ENCODE data around the gene TUBGCP2. TPM values are rescaled to one million over a fixed set of nuclear protein-coding genes. Genes with fewer than 3 reads are reported as not detected.

TUBGCP2 gene
- total RNA-seq, 4 donors from 2014 or later, result 37.5 to 68.3 (median 47.6) TPM

DNA sequence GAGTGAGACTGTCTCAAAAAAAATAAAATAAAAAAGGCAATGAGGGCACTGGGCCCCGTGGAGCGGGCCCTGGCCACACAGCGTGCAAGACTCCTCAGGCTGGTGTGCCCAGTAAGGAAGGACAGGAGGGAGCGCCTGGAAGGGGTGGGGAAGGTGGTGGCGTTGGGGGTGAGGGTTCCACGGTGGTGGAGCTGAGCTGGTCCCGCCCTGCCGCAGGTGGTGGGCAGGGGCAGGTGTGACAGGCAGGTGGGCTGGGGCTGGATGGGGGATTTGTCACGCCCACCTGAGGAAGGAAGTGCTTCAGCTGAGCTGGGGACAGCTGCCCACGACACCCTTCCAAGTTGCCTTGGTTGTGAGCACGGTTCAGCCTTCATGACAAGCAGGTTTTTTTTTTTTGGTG is 37.7 kb upstream of the TUBGCP2 start:
- in situ Hi-C loops (cut with MboI; ENCODE audit: low pct_ligation_motif_present in 1 of 4, low pct_unique_long_range_greater_than_20kb in 1 of 4, low sequenced_read_pairs in 3 of 4), result no loop called here
- no peak overlapping the region for H3K27ac ChIP-seq
- intact Hi-C loops (cut with DNase I; ENCODE audit: low total_unique reads), result no loop called here
- no peaks in the 10 kb centered on the region for H3K36me3 ChIP-seq
- no peak overlapping the region for H3K4me3 ChIP-seq
- no peaks in the 10 kb centered on the region for H3K9me3 ChIP-seq
- no peak for DNase-seq
- no peak for TF ChIP-seq POLR2AphosphoS5 (IDR thresholded peaks at IDR 0.05)
- no peak for TF ChIP-seq POLR2A (IDR thresholded peaks at IDR 0.05)
- H3K27me3 ChIP-seq, result peaks cover 45% of the 10 kb centered on the region
- H3K4me1 ChIP-seq, result peaks cover 5 to 18% (median 11%) of the 10 kb centered on the region in 4 donors
- WGBS, 2 donors (ENCODE audit: low coverage in 1 of 2), result 52% methylated on average over 11 of the region's 11 CpGs

DNA sequence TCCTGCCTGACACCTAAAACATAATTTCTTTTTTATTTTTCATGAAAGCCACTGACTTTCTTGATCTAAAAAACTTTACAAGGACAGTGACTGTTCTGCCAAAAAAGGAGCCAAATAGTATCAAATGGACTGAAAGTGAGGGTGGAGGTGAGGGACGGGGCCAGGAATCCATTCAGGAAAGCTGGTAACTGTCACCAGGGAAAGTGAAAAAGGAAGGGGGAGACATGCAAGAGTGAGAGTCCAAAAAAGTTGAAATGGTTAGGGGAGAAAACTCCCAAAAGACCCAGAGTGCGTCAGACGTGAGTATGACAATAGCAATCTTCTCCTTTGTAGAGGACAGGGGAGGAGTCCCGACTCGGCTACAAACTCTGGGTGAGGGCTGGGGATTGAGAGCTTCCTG is 35.6 kb upstream of the TUBGCP2 start:
- WGBS, 2 donors (ENCODE audit: low coverage in 1 of 2), result 67 to 79% methylated on average over 5 of the region's 5 CpGs
- Histone ChIP-seq H3K4me3 (no peak overlapping the region), H3K9me3 (no peaks in the 10 kb centered on the region), H3K4me1 (peaks cover 5 to 18% (median 11%) of the 10 kb centered on the region in 4 donors), H3K27me3 (peaks cover 52% of the 10 kb centered on the region), H3K36me3 (no peaks in the 10 kb centered on the region), H3K27ac (no peak overlapping the region)
- no peak for TF ChIP-seq POLR2AphosphoS5 (IDR thresholded peaks at IDR 0.05)
- TF ChIP-seq, protein P1, sequence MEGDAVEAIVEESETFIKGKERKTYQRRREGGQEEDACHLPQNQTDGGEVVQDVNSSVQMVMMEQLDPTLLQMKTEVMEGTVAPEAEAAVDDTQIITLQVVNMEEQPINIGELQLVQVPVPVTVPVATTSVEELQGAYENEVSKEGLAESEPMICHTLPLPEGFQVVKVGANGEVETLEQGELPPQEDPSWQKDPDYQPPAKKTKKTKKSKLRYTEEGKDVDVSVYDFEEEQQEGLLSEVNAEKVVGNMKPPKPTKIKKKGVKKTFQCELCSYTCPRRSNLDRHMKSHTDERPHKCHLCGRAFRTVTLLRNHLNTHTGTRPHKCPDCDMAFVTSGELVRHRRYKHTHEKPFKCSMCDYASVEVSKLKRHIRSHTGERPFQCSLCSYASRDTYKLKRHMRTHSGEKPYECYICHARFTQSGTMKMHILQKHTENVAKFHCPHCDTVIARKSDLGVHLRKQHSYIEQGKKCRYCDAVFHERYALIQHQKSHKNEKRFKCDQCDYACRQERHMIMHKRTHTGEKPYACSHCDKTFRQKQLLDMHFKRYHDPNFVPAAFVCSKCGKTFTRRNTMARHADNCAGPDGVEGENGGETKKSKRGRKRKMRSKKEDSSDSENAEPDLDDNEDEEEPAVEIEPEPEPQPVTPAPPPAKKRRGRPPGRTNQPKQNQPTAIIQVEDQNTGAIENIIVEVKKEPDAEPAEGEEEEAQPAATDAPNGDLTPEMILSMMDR (IDR thresholded peaks at IDR 0.05), result no peak
- no peak for TF ChIP-seq POLR2A (IDR thresholded peaks at IDR 0.05)
- TF ChIP-seq EP300 (IDR thresholded peaks at IDR 0.05; ENCODE audit: low read depth), result no peak
- in situ Hi-C loops (cut with MboI; ENCODE audit: low pct_ligation_motif_present in 1 of 4, low pct_unique_long_range_greater_than_20kb in 1 of 4, low sequenced_read_pairs in 3 of 4) (no loop called here), intact Hi-C loops (cut with DNase I; ENCODE audit: low total_unique reads) (no loop called here)
- DNase-seq, result no peak

DNA sequence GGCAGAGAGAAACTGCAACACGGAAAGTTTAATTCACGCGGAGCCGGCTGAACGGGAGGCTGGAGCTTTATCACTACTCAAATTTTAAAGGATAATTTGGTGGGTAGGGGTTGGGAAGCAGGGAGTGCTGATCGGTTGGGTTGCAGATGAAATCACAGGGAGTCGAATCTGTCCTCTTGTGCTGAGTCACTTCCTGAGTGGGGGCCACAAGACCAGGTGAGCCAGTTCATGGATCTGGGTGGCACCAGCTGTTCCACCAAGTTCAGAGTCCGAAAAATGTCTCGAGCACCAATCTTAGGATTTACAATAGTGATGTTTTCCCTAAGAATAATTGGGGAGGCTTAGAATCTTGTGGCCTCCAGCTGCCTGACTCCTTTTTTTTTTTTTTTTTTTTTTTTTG is 34.9 kb upstream of the TUBGCP2 start:
- intact Hi-C loops (cut with DNase I; ENCODE audit: low total_unique reads), result no loop called here
- H3K27ac ChIP-seq, result no peak overlapping the region
- no peaks in the 10 kb centered on the region for H3K9me3 ChIP-seq
- WGBS, 2 donors (ENCODE audit: low coverage in 1 of 2), result 41 to 61% methylated on average over 3 to 9 of the region's 9 CpGs
- peaks cover 5 to 18% (median 11%) of the 10 kb centered on the region in 4 donors for H3K4me1 ChIP-seq
- in situ Hi-C loops (cut with MboI; ENCODE audit: low pct_ligation_motif_present in 1 of 4, low pct_unique_long_range_greater_than_20kb in 1 of 4, low sequenced_read_pairs in 3 of 4), result no loop called here
- no peak overlapping the region for H3K4me3 ChIP-seq
- TF ChIP-seq POLR2AphosphoS5 (IDR thresholded peaks at IDR 0.05) (no peak), EP300 (IDR thresholded peaks at IDR 0.05; ENCODE audit: low read depth) (no peak), POLR2A (IDR thresholded peaks at IDR 0.05) (no peak)
- TF ChIP-seq, protein P1 (IDR thresholded peaks at IDR 0.05), result no peak
- peaks cover 52% of the 10 kb centered on the region for H3K27me3 ChIP-seq
- no peaks in the 10 kb centered on the region for H3K36me3 ChIP-seq
- no peak for DNase-seq

DNA sequence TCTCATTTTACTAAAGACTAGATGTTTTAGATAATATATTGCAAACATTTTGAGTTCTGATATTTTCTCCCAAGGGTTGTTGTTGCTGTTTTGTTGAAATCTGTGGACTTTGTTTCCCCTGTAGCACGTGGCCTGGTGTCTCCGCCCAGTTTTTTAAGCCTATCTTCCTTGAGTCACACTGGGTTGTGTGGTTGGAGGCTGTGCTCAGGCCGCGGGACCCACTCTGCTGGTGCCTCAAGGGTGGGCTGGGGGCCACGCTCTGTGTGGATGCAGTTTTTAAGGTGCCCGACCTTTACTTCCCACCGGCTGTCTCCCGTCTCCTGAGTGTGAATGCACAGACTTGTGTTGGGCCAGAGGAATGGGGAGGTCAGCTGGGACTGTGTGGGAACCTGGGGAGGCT is 34.3 kb upstream of the TUBGCP2 start:
- H3K4me3 ChIP-seq, result no peak overlapping the region
- H3K27me3 ChIP-seq, result peaks cover 48% of the 10 kb centered on the region
- no peaks in the 10 kb centered on the region for H3K9me3 ChIP-seq
- 75% methylated on average over 8 of the region's 8 CpGs; no CpG with 5 or more reads in 1 of the 2 donors for WGBS, 2 donors (ENCODE audit: low coverage in 1 of 2)
- peaks cover 5 to 13% (median 9%) of the 10 kb centered on the region in 4 donors for H3K4me1 ChIP-seq
- no peaks in the 10 kb centered on the region for H3K36me3 ChIP-seq
- TF ChIP-seq POLR2AphosphoS5 (IDR thresholded peaks at IDR 0.05) (no peak), POLR2A (IDR thresholded peaks at IDR 0.05) (no peak), EP300 (IDR thresholded peaks at IDR 0.05; ENCODE audit: low read depth) (no peak)
- TF ChIP-seq, protein P1 (IDR thresholded peaks at IDR 0.05), result no peak
- intact Hi-C loops (cut with DNase I; ENCODE audit: low total_unique reads) (no loop called here), in situ Hi-C loops (cut with MboI; ENCODE audit: low pct_ligation_motif_present in 1 of 4, low pct_unique_long_range_greater_than_20kb in 1 of 4, low sequenced_read_pairs in 3 of 4) (no loop called here)
- no peak for DNase-seq
- H3K27ac ChIP-seq, result no peak overlapping the region

DNA sequence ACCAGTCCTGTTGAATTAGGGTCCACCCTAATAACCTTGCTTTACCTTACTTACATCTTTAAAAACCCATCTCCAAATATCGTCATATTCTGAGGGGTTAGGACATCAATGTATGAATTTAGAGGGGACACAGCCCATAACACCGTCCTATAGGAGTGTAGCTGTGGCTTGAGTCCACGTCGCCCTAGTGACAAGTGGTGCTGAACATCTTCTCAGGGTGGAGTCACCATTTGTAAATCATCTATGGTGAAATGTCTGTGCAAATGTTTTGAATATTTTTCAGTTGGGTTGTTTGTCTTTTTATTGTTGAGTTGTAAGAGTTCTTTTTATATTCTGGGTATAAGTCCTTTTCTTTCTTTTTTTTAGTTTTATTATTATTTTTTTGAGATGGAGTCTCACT is 33.3 kb upstream of the TUBGCP2 start:
- TF ChIP-seq POLR2AphosphoS5 (IDR thresholded peaks at IDR 0.05) (no peak), POLR2A (IDR thresholded peaks at IDR 0.05) (no peak)
- H3K27me3 ChIP-seq, result peaks cover 47% of the 10 kb centered on the region

More for the DNA sequence above, 33.3 kb upstream of the TUBGCP2 start:
- Histone ChIP-seq H3K36me3 (no peaks in the 10 kb centered on the region), H3K4me3 (no peak overlapping the region), H3K27ac (no peak overlapping the region), H3K9me3 (no peaks in the 10 kb centered on the region), H3K4me1 (peaks cover 2 to 4% (median 3%) of the 10 kb centered on the region in 4 donors)
- intact Hi-C loops (cut with DNase I; ENCODE audit: low total_unique reads), result no loop called here
- in situ Hi-C loops (cut with MboI; ENCODE audit: low pct_ligation_motif_present in 1 of 4, low pct_unique_long_range_greater_than_20kb in 1 of 4, low sequenced_read_pairs in 3 of 4), result no loop called here
- no peak for DNase-seq
- 87 to 100% methylated on average over 1 to 4 of the region's 4 CpGs for WGBS, 2 donors (ENCODE audit: low coverage in 1 of 2)
